ENCODE measurements around the gene USH2A.

The USH2A gene

GRCh38 chr1:215749414-215749813 lies 673.8 kb downstream of the USH2A start:
- Histone ChIP-seq H3K36me3 (ENCODE audit: control insufficient read depth in 5 of 5, insufficient read depth in 5 of 5, low read length in 5 of 5) (no peaks in the 10 kb centered on the region), H3K27me3 (ENCODE audit: control insufficient read depth in 5 of 5, insufficient read depth in 4 of 5, low read length in 5 of 5) (no peaks in the 10 kb centered on the region), H3K4me3 (ENCODE audit: low read depth in 1 of 5, low read length in 5 of 5) (no peak overlapping the region)

GRCh38 chr1:215748431-215748830 lies 674.8 kb downstream of the USH2A start:
- Histone ChIP-seq H3K9ac (ENCODE audit: low read length in 5 of 5) (no peak overlapping the region), H3K27me3 (ENCODE audit: control insufficient read depth in 5 of 5, insufficient read depth in 4 of 5, low read length in 5 of 5) (no peaks in the 10 kb centered on the region), H3K36me3 (ENCODE audit: control insufficient read depth in 5 of 5, insufficient read depth in 5 of 5, low read length in 5 of 5) (no peaks in the 10 kb centered on the region), H3K4me1 (ENCODE audit: control insufficient read depth in 5 of 5, insufficient read depth in 5 of 5, low read length in 5 of 5) (no peaks in the 10 kb centered on the region), H3K4me3 (ENCODE audit: low read depth in 1 of 5, low read length in 5 of 5) (no peak overlapping the region), H3K9me3 (ENCODE audit: control insufficient read depth in 5 of 5, low read length in 5 of 5) (no peaks in the 10 kb centered on the region), H3K27ac (ENCODE audit: low read depth, low read length) (no peak overlapping the region)

More at GRCh38 chr1:215749414-215749813, 673.8 kb downstream of the USH2A start:
- Histone ChIP-seq H3K27ac (ENCODE audit: low read depth, low read length) (no peak overlapping the region), H3K9ac (ENCODE audit: low read length in 5 of 5) (no peak overlapping the region), H3K9me3 (ENCODE audit: control insufficient read depth in 5 of 5, low read length in 5 of 5) (no peaks in the 10 kb centered on the region), H3K4me1 (ENCODE audit: control insufficient read depth in 5 of 5, insufficient read depth in 5 of 5, low read length in 5 of 5) (no peaks in the 10 kb centered on the region)

- Histone ChIP-seq H3K27me3 (ENCODE audit: control insufficient read depth in 5 of 5, insufficient read depth in 4 of 5, low read length in 5 of 5) (no peaks in the 10 kb centered on the region), H3K9me3 (ENCODE audit: control insufficient read depth in 5 of 5, low read length in 5 of 5) (no peaks in the 10 kb centered on the region), H3K4me1 (ENCODE audit: control insufficient read depth in 5 of 5, insufficient read depth in 5 of 5, low read length in 5 of 5) (no peaks in the 10 kb centered on the region), H3K36me3 (ENCODE audit: control insufficient read depth in 5 of 5, insufficient read depth in 5 of 5, low read length in 5 of 5) (no peaks in the 10 kb centered on the region), H3K4me3 (ENCODE audit: low read depth in 1 of 5, low read length in 5 of 5) (no peak overlapping the region), H3K27ac (ENCODE audit: low read depth, low read length) (no peak overlapping the region), H3K9ac (ENCODE audit: low read length in 5 of 5) (no peak overlapping the region)
Observed at GRCh38 chr1:215744419-215744818, 678.8 kb downstream of the USH2A start.

GRCh38 chr1:215739025-215739424 lies 684.2 kb downstream of the USH2A start:
- H3K4me3 ChIP-seq (ENCODE audit: low read depth in 1 of 5, low read length in 5 of 5), result no peak overlapping the region
- H3K27ac ChIP-seq (ENCODE audit: low read depth, low read length), result no peak overlapping the region
- no peaks in the 10 kb centered on the region for H3K4me1 ChIP-seq (ENCODE audit: control insufficient read depth in 5 of 5, insufficient read depth in 5 of 5, low read length in 5 of 5)
- no peaks in the 10 kb centered on the region for H3K27me3 ChIP-seq (ENCODE audit: control insufficient read depth in 5 of 5, insufficient read depth in 4 of 5, low read length in 5 of 5)
- H3K9ac ChIP-seq (ENCODE audit: low read length in 5 of 5), result no peak overlapping the region
- H3K9me3 ChIP-seq (ENCODE audit: control insufficient read depth in 5 of 5, low read length in 5 of 5), result peaks cover 0 to 5% (median 0%) of the 10 kb centered on the region in 5 donors
- H3K36me3 ChIP-seq (ENCODE audit: control insufficient read depth in 5 of 5, insufficient read depth in 5 of 5, low read length in 5 of 5), result no peaks in the 10 kb centered on the region

GRCh38 chr1:215731699-215732098 lies 691.5 kb downstream of the USH2A start:
- peaks cover 0 to 3% (median 0%) of the 10 kb centered on the region in 5 donors for H3K4me1 ChIP-seq (ENCODE audit: control insufficient read depth in 5 of 5, insufficient read depth in 5 of 5, low read length in 5 of 5)

GRCh38 chr1:215730600-215730999 lies 692.6 kb downstream of the USH2A start:
- H3K27ac ChIP-seq (ENCODE audit: low read depth, low read length), result no peak overlapping the region
- no peak overlapping the region for H3K9ac ChIP-seq (ENCODE audit: low read length in 5 of 5)
- H3K4me1 ChIP-seq (ENCODE audit: control insufficient read depth in 5 of 5, insufficient read depth in 5 of 5, low read length in 5 of 5), result peaks cover 0 to 3% (median 0%) of the 10 kb centered on the region in 5 donors
- no peaks in the 10 kb centered on the region for H3K27me3 ChIP-seq (ENCODE audit: control insufficient read depth in 5 of 5, insufficient read depth in 4 of 5, low read length in 5 of 5)
- H3K9me3 ChIP-seq (ENCODE audit: control insufficient read depth in 5 of 5, low read length in 5 of 5), result peaks cover 0 to 8% (median 0%) of the 10 kb centered on the region in 5 donors
- no peak overlapping the region for H3K4me3 ChIP-seq (ENCODE audit: low read depth in 1 of 5, low read length in 5 of 5)
- no peaks in the 10 kb centered on the region for H3K36me3 ChIP-seq (ENCODE audit: control insufficient read depth in 5 of 5, insufficient read depth in 5 of 5, low read length in 5 of 5)

More at GRCh38 chr1:215731699-215732098, 691.5 kb downstream of the USH2A start:
- Histone ChIP-seq H3K27me3 (ENCODE audit: control insufficient read depth in 5 of 5, insufficient read depth in 4 of 5, low read length in 5 of 5) (no peaks in the 10 kb centered on the region), H3K27ac (ENCODE audit: low read depth, low read length) (no peak overlapping the region), H3K36me3 (ENCODE audit: control insufficient read depth in 5 of 5, insufficient read depth in 5 of 5, low read length in 5 of 5) (no peaks in the 10 kb centered on the region), H3K4me3 (ENCODE audit: low read depth in 1 of 5, low read length in 5 of 5) (no peak overlapping the region), H3K9ac (ENCODE audit: low read length in 5 of 5) (no peak overlapping the region), H3K9me3 (ENCODE audit: control insufficient read depth in 5 of 5, low read length in 5 of 5) (peaks cover 0 to 8% (median 0%) of the 10 kb centered on the region in 5 donors)

- H3K4me1 ChIP-seq (ENCODE audit: control insufficient read depth in 5 of 5, insufficient read depth in 5 of 5, low read length in 5 of 5), result peaks cover 0 to 3% (median 0%) of the 10 kb centered on the region in 5 donors
- no peak overlapping the region for H3K9ac ChIP-seq (ENCODE audit: low read length in 5 of 5)
- H3K27me3 ChIP-seq (ENCODE audit: control insufficient read depth in 5 of 5, insufficient read depth in 4 of 5, low read length in 5 of 5), result no peaks in the 10 kb centered on the region
- H3K27ac ChIP-seq (ENCODE audit: low read depth, low read length), result no peak overlapping the region
- no peaks in the 10 kb centered on the region for H3K36me3 ChIP-seq (ENCODE audit: control insufficient read depth in 5 of 5, insufficient read depth in 5 of 5, low read length in 5 of 5)
- H3K4me3 ChIP-seq (ENCODE audit: low read depth in 1 of 5, low read length in 5 of 5), result no peak overlapping the region
- H3K9me3 ChIP-seq (ENCODE audit: control insufficient read depth in 5 of 5, low read length in 5 of 5), result no peaks in the 10 kb centered on the region
Observed at GRCh38 chr1:215728169-215728568, 695.1 kb downstream of the USH2A start.

GRCh38 chr1:215720126-215720525 lies 703.1 kb downstream of the USH2A start:
- Histone ChIP-seq H3K9me3 (ENCODE audit: control insufficient read depth in 5 of 5, low read length in 5 of 5) (no peaks in the 10 kb centered on the region), H3K4me3 (ENCODE audit: low read depth in 1 of 5, low read length in 5 of 5) (no peak overlapping the region), H3K27ac (ENCODE audit: low read depth, low read length) (no peak overlapping the region), H3K36me3 (ENCODE audit: control insufficient read depth in 5 of 5, insufficient read depth in 5 of 5, low read length in 5 of 5) (no peaks in the 10 kb centered on the region), H3K9ac (ENCODE audit: low read length in 5 of 5) (no peak overlapping the region), H3K4me1 (ENCODE audit: control insufficient read depth in 5 of 5, insufficient read depth in 5 of 5, low read length in 5 of 5) (no peaks in the 10 kb centered on the region), H3K27me3 (ENCODE audit: control insufficient read depth in 5 of 5, insufficient read depth in 4 of 5, low read length in 5 of 5) (no peaks in the 10 kb centered on the region)

- H3K27me3 ChIP-seq (ENCODE audit: control insufficient read depth in 5 of 5, insufficient read depth in 4 of 5, low read length in 5 of 5), result no peaks in the 10 kb centered on the region
- no peak overlapping the region for H3K9ac ChIP-seq (ENCODE audit: low read length in 5 of 5)
- H3K36me3 ChIP-seq (ENCODE audit: control insufficient read depth in 5 of 5, insufficient read depth in 5 of 5, low read length in 5 of 5), result no peaks in the 10 kb centered on the region
- no peak overlapping the region for H3K4me3 ChIP-seq (ENCODE audit: low read depth in 1 of 5, low read length in 5 of 5)
- no peak overlapping the region for H3K27ac ChIP-seq (ENCODE audit: low read depth, low read length)
- no peaks in the 10 kb centered on the region for H3K9me3 ChIP-seq (ENCODE audit: control insufficient read depth in 5 of 5, low read length in 5 of 5)
- H3K4me1 ChIP-seq (ENCODE audit: control insufficient read depth in 5 of 5, insufficient read depth in 5 of 5, low read length in 5 of 5), result no peaks in the 10 kb centered on the region
Observed at GRCh38 chr1:215719552-215719951, 703.7 kb downstream of the USH2A start.

GRCh38 chr1:215718575-215719287 lies 704.5 kb downstream of the USH2A start:
- Histone ChIP-seq H3K36me3 (ENCODE audit: control insufficient read depth in 5 of 5, insufficient read depth in 5 of 5, low read length in 5 of 5) (no peaks in the 10 kb centered on the region), H3K27me3 (ENCODE audit: control insufficient read depth in 5 of 5, insufficient read depth in 4 of 5, low read length in 5 of 5) (no peaks in the 10 kb centered on the region), H3K4me1 (ENCODE audit: control insufficient read depth in 5 of 5, insufficient read depth in 5 of 5, low read length in 5 of 5) (no peaks in the 10 kb centered on the region), H3K9me3 (ENCODE audit: control insufficient read depth in 5 of 5, low read length in 5 of 5) (no peaks in the 10 kb centered on the region), H3K27ac (ENCODE audit: low read depth, low read length) (no peak overlapping the region), H3K4me3 (ENCODE audit: low read depth in 1 of 5, low read length in 5 of 5) (no peak overlapping the region), H3K9ac (ENCODE audit: low read length in 5 of 5) (no peak overlapping the region)

All from subcutaneous abdominal adipose tissue (tissue), 5 donors.